H1 (cell line): ENCODE data around the gene CCDC12. TPM values are rescaled to one million over a fixed set of nuclear protein-coding genes. Genes with fewer than 3 reads are reported as not detected.

Experiments
- CTCF ChIA-PET: fragments of 300-600 bp; sonication (Branson Sonifier 250); formaldehyde crosslinking; loops from one replicate; lab custom pipeline; 2021; ENCODE audit not compliant: partially characterized antibody; lab: Charles Lee
- POLR2A ChIA-PET: fragments of 300-600 bp; sonication (Branson Sonifier 250); formaldehyde crosslinking; loops from one replicate; lab custom pipeline; 2021; ENCODE audit warnings: inconsistent platforms; ENCODE audit not compliant: partially characterized antibody; lab: Charles Lee
- DNase-seq, 2 experiments: peaks; one replicate each; pipeline versions ENCODE4 v3.0.0 to v3.0.0-alpha.2; 2010 to 2022; ENCODE audit warnings: low spot score in 2 of 2, low read depth in 1 of 2, mixed read lengths in 1 of 2
- FAIRE-seq: peaks from 2 replicates; lab custom pipeline; 2011; peaks lifted over from hg19 to GRCh38; lab: Jason Lieb, UNC
- H2AFZ ChIP-seq: 2 replicates; pipeline ENCODE4 v1.8.1; 2012; ENCODE audit warnings: low read length, inconsistent platforms
- H2AK5ac ChIP-seq: 2 replicates; pipeline ENCODE4 v1.6.1; 2013; ENCODE audit warnings: low read depth, low read length
- H2BK120ac ChIP-seq: replicated peaks from 2 replicates; pipeline ENCODE3; 2013; ENCODE audit warnings: low read depth, low read length, inconsistent platforms
- H2BK12ac ChIP-seq: 2 replicates; pipeline ENCODE4 v1.6.1; 2013; ENCODE audit warnings: low read depth, low read length
- H2BK15ac ChIP-seq: 2 replicates; pipeline ENCODE4 v1.6.1; 2013; ENCODE audit warnings: low read length
- H2BK20ac ChIP-seq: 2 replicates; pipeline ENCODE4 v1.6.1; 2013; ENCODE audit warnings: low read length
- H2BK5ac ChIP-seq: 2 replicates; pipeline ENCODE4 v1.6.1; 2013; ENCODE audit warnings: low read depth, low read length
- H3K14ac ChIP-seq: 2 replicates; pipeline ENCODE4 v1.6.1; 2013; ENCODE audit warnings: inconsistent platforms; ENCODE audit not compliant: insufficient read length
- H3K18ac ChIP-seq: 2 replicates; pipeline ENCODE4 v1.6.1; 2013; ENCODE audit warnings: low read length; ENCODE audit errors: extremely low read depth
- H3K23ac ChIP-seq: 2 replicates; pipeline ENCODE4 v1.6.1; 2013; ENCODE audit warnings: inconsistent platforms; ENCODE audit not compliant: insufficient read length
- H3K23me2 ChIP-seq: 2 replicates; pipeline ENCODE4 v1.6.1; 2013; ENCODE audit warnings: low read depth, low read length
- H3K27ac ChIP-seq: 2 replicates; pipeline ENCODE4 v1.6.1; 2011; ENCODE audit warnings: low read depth, low read length, inconsistent platforms
- H3K27me3 ChIP-seq, 4 experiments: replicated peaks in 1 of 4; 1 replicate in 1 of 4; 2 replicates in 3 of 4; pipeline versions ENCODE4 v1.6.1 to v1.8.1; 2011 to 2013; ENCODE audit warnings: low read length in 3 of 4, mild to moderate bottlenecking in 3 of 4, inconsistent platforms in 2 of 4, mixed read lengths in 2 of 4, moderate library complexity in 1 of 4; ENCODE audit not compliant: control insufficient read depth in 3 of 4, insufficient read depth in 3 of 4; ENCODE audit errors: extremely low read depth in 1 of 4
- H3K36me3 ChIP-seq, 4 experiments: 2 replicates each; pipeline versions ENCODE4 v1.6.1 to v1.8.1; 2011 to 2013; ENCODE audit warnings: mild to moderate bottlenecking in 4 of 4, low read length in 3 of 4, moderate library complexity in 2 of 4, control low read depth in 1 of 4, inconsistent platforms in 1 of 4; ENCODE audit not compliant: insufficient read depth in 4 of 4, control insufficient read depth in 2 of 4
- H3K4ac ChIP-seq: replicated peaks from 2 replicates; pipeline ENCODE3; 2013; ENCODE audit warnings: low read length, low read depth, mixed read lengths, inconsistent platforms; ENCODE audit not compliant: insufficient read length
- H3K4me1 ChIP-seq, 4 experiments: replicated peaks in 1 of 4; 1 replicate in 1 of 4; 2 replicates in 3 of 4; pipeline versions ENCODE4 v1.6.1 to v1.8.1; 2011 to 2013; ENCODE audit warnings: low read length in 3 of 4, inconsistent platforms in 2 of 4, mixed read lengths in 1 of 4; ENCODE audit not compliant: insufficient read depth in 4 of 4, control insufficient read depth in 3 of 4
- H3K4me2 ChIP-seq, 2 experiments: 2 replicates each; pipeline versions ENCODE4 v1.6.1 to v1.8.1; 2011 to 2013; ENCODE audit warnings: low read depth in 2 of 2, low read length in 2 of 2, control low read depth in 1 of 2, inconsistent platforms in 1 of 2, mild to moderate bottlenecking in 1 of 2; ENCODE audit not compliant: insufficient read depth in 1 of 2
- H3K4me3 ChIP-seq, 4 experiments: fragments of 200-600, 300-600 bp in 1 of 4; sonication (generic), shearing (Covaris generic), sonication (Bioruptor Twin) in 1 of 4; 2 replicates each; pipeline versions ENCODE4 v1.5.1 to v1.8.1; 2011 to 2016; ENCODE audit warnings: low read length in 4 of 4, low read depth in 3 of 4, control low read depth in 2 of 4, inconsistent platforms in 2 of 4, mild to moderate bottlenecking in 2 of 4, mixed read lengths in 1 of 4, moderate library complexity in 1 of 4; ENCODE audit not compliant: insufficient read depth in 2 of 4; ENCODE audit errors: extremely low read depth in 1 of 4
- H3K56ac ChIP-seq: replicated peaks from 2 replicates; pipeline ENCODE3; 2013; ENCODE audit warnings: low read depth, mild to moderate bottlenecking, mixed read lengths, low read length, inconsistent platforms; ENCODE audit not compliant: insufficient read length
- H3K79me1 ChIP-seq: 2 replicates; pipeline ENCODE4 v1.6.1; 2013; ENCODE audit warnings: low read depth, low read length, control low read depth
- H3K79me2 ChIP-seq, 2 experiments: 2 replicates each; pipeline versions ENCODE4 v1.6.1 to v1.8.1; 2012 to 2013; ENCODE audit warnings: low read length in 2 of 2, mild to moderate bottlenecking in 2 of 2, inconsistent platforms in 1 of 2; ENCODE audit not compliant: insufficient read depth in 2 of 2, control insufficient read depth in 1 of 2
- H3K9ac ChIP-seq, 4 experiments: replicated peaks in 1 of 4; 1 replicate in 1 of 4; 2 replicates in 3 of 4; pipeline versions ENCODE4 v1.6.1 to v1.8.1; 2011 to 2013; ENCODE audit warnings: low read depth in 3 of 4, low read length in 3 of 4, control low read depth in 2 of 4, mild to moderate bottlenecking in 2 of 4, moderate library complexity in 2 of 4, inconsistent platforms in 1 of 4; ENCODE audit errors: extremely low read depth in 1 of 4
- H3K9me3 ChIP-seq, 2 experiments: 2 replicates each; pipeline versions ENCODE4 v1.6.1 to v1.8.1; 2012 to 2013; ENCODE audit warnings: mild to moderate bottlenecking in 2 of 2, moderate library complexity in 2 of 2, control low read depth in 1 of 2, inconsistent platforms in 1 of 2, low read depth in 1 of 2, low read length in 1 of 2, mixed read lengths in 1 of 2; ENCODE audit not compliant: insufficient read depth in 2 of 2
- H4K20me1 ChIP-seq, 2 experiments: replicated peaks in 1 of 2; 2 replicates each; pipeline versions ENCODE3 to v1.8.1; 2011 to 2013; ENCODE audit warnings: inconsistent platforms in 2 of 2, low read length in 2 of 2, mild to moderate bottlenecking in 1 of 2; ENCODE audit not compliant: insufficient read depth in 2 of 2, control insufficient read depth in 1 of 2
- H4K5ac ChIP-seq: 2 replicates; pipeline ENCODE4 v1.6.1; 2013; ENCODE audit warnings: low read length, low read depth, mixed read lengths, inconsistent platforms; ENCODE audit not compliant: insufficient read length
- H4K8ac ChIP-seq: 2 replicates; pipeline ENCODE4 v1.8.0; 2013; ENCODE audit warnings: mild to moderate bottlenecking, moderate library complexity, low read length, inconsistent platforms; ENCODE audit not compliant: insufficient read depth; ENCODE audit errors: extremely low read depth
- H4K91ac ChIP-seq: replicated peaks from 2 replicates; pipeline ENCODE3; 2013; ENCODE audit warnings: low read length, mixed read lengths, inconsistent platforms; ENCODE audit not compliant: insufficient read length
- ASH2L ChIP-seq: fragments of 200-600, 300-600 bp; sonication (generic); IDR thresholded peaks from one replicate; pipeline ENCODE4 v1.7.1; 2017; ENCODE audit warnings: low read length
- EGR1 ChIP-seq: IDR thresholded peaks from 2 replicates; pipeline ENCODE4 v1.6.1; 2011; ENCODE audit warnings: low read depth, low read length, borderline replicate concordance
- PHF8 ChIP-seq: fragments of 200-600 bp; sonication (generic); conservative IDR thresholded peaks from 2 replicates; pipeline ENCODE4 v1.7.1; 2012; ENCODE audit warnings: low read depth, mild to moderate bottlenecking, inconsistent platforms, low read length, moderate library complexity
- POLR2A ChIP-seq, 2 experiments: IDR thresholded peaks; 1 replicate in 1 of 2; 2 replicates in 1 of 2; pipeline ENCODE4 v1.6.1; 2011; ENCODE audit warnings: low read depth in 2 of 2, low read length in 2 of 2, mild to moderate bottlenecking in 2 of 2; ENCODE audit errors: control extremely low read depth in 1 of 2
- RBBP5 ChIP-seq: IDR thresholded peaks from 2 replicates; pipeline ENCODE4 v1.7.1; 2012; ENCODE audit warnings: low read depth, mild to moderate bottlenecking, inconsistent platforms, low read length, moderate library complexity, borderline replicate concordance
- RFX5 ChIP-seq: IDR thresholded peaks from 2 replicates; pipeline ENCODE4 v1.6.1; 2011; ENCODE audit warnings: low read depth, low read length, improper control_type of control experiment, borderline replicate concordance
- SRF ChIP-seq: IDR thresholded peaks from 2 replicates; pipeline ENCODE4 v1.6.1; 2011; ENCODE audit warnings: mild to moderate bottlenecking, low read depth, low read length, moderate library complexity
- TAF7 ChIP-seq: optimal IDR thresholded peaks from 2 replicates; pipeline ENCODE3; 2011; ENCODE audit warnings: low read depth, mild to moderate bottlenecking, inconsistent platforms, low read length, moderate library complexity, borderline replicate concordance
- WGBS, 2 experiments: shearing (Covaris generic) in 1 of 2; methylation state at CpG; one replicate each; pipeline versions ENCODE4 v1.1.6 to v1.1.7; 2013 to 2015; ENCODE audit warnings: low lambda C conversion rate in 2 of 2, mixed read lengths in 2 of 2, inconsistent platforms in 1 of 2, low coverage in 1 of 2, missing lambda C conversion rate in 1 of 2; ENCODE audit not compliant: insufficient replicate concordance in 2 of 2, insufficient coverage in 1 of 2, insufficient read length in 1 of 2; ENCODE audit errors: extremely low coverage in 1 of 2, missing lambda C conversion rate in 1 of 2; 5-methylcytosine and 5-hydroxymethylcytosine counted together
- polyA plus RNA-seq, 7 experiments: library from polyadenylated mRNA; depleted of rRNA in 3 of 7; stranded (reverse) in 5 of 7; unstranded in 2 of 7; fragments of >200 nt in 5 of 7; fragments of 200-250 nt in 2 of 7; gene quantifications; 1 replicate in 5 of 7; 2 replicates in 1 of 7; 4 replicates in 1 of 7; pipeline versions ENCODE4 v1.2.1 to v1.2.3, GENCODE V29; 2011 to 2013; ENCODE audit warnings: missing spikeins in 2 of 7, mixed read lengths in 2 of 7
- total RNA-seq: library from RNA; stranded (reverse); fragmentation: NEBNext Ultra II Directional; extraction: Animal tissue kit (Norgen Biotek cat#: 25700); gene quantifications from 2 replicates; pipeline ENCODE4 v1.2.1, GENCODE V29; 2021
- TF ChIP-seq, protein P1 (sequence below): IDR thresholded peaks from 2 replicates; pipeline ENCODE4 v1.6.1; 2012; ENCODE audit warnings: inconsistent platforms

The CCDC12 gene
- total and polyA plus RNA-seq, 2 of the 8 experiments (the other 6 are each of a cell fraction or from before 2014, with no cell fraction given), result 29.5 to 41.3 TPM

DNA sequence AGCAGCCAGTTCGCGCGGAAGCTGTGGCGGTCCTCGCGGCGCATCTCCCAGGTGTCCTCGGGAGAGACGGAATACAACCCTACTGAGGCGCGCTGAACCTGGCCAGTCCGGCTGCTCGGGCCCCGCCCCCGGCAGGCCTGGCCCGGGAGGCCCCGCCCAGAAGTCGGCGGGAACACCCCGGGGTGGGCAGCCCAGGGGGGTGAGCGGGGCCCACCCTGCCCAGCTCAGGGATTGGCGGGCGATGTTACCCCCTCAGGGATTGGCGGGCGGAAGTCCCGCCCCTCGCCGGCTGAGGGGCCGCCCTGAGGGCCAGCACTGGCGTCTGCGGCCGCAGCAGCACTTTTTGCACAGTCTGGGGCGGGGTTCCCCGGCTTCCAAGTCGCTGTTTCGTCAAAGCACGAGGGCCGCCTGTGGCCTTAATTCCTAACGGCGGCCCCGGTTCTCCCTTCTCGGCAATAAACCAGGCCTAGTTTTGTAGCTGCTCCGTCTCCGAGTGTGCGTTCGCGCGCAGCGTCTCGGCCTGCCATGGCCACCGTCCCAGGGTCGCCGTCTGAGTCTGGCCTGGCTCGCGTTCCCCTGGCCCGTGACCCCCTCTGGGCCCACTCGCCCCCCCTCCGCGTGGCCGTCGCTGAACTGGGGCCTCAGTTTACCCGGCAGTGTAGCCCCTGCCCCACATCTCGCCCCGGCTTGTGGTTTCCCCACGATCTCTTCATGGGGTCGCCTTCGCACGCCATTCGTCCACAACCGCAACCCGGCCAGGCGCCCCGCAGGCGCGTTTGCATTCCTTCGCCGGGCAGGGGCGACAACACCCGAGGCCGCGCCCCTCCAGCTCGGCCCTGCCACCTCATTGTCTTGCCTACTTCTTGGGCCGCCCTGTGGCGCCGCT lies 32.9 kb upstream of the CCDC12 start:
- H3K9ac ChIP-seq, result peak overlapping the region in 3 of 4 experiments; percentile 52 to 86 (median 81); a peak in 6 of 7 replicates
- TF ChIP-seq TAF7, result peak; percentile 38
- TF ChIP-seq POLR2A (IDR thresholded peaks at IDR 0.05; ENCODE audit: control extremely low read depth in 1 of 2, low read depth in 2 of 2, low read length in 2 of 2), result peak in 1 of 2 experiments; percentile 71; a peak in 2 of 3 replicates
- TF ChIP-seq SRF, result no peak
- TF ChIP-seq, protein P1, sequence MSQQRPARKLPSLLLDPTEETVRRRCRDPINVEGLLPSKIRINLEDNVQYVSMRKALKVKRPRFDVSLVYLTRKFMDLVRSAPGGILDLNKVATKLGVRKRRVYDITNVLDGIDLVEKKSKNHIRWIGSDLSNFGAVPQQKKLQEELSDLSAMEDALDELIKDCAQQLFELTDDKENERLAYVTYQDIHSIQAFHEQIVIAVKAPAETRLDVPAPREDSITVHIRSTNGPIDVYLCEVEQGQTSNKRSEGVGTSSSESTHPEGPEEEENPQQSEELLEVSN, result peak; percentile 21; the same call in 1 of the 2 replicates
- 0 out of 2 replicates have a peak, but pooled peaks have one; percentile 23 for TF ChIP-seq EGR1
- peak; percentile 81 for TF ChIP-seq PHF8
- TF ChIP-seq RFX5, result no peak
- TF ChIP-seq ASH2L, result peak; percentile 58
- TF ChIP-seq RBBP5, result peak; percentile 60; the same call in 1 of the 2 replicates

More for the DNA sequence above, 32.9 kb upstream of the CCDC12 start:
- peaks cover 4 to 20% (median 12%) of the 10 kb centered on the region in 4 experiments; a peak in 6 of 8 replicates for H3K36me3 ChIP-seq
- H4K20me1 ChIP-seq, result peaks cover 0 to 2% of the 10 kb centered on the region in 2 experiments
- H2BK15ac ChIP-seq, result no peak overlapping the region
- no peaks in the 10 kb centered on the region for H3K27me3 ChIP-seq
- H3K23me2 ChIP-seq, result peaks cover 3% of the 10 kb centered on the region; the same call in 1 of the 2 replicates
- no peak overlapping the region for H3K23ac ChIP-seq
- H3K9me3 ChIP-seq, result no peaks in the 10 kb centered on the region
- peak overlapping the region; percentile 87 for H4K91ac ChIP-seq
- H3K14ac ChIP-seq, result no peak overlapping the region
- H4K5ac ChIP-seq, result peak overlapping the region; percentile 75
- no peak overlapping the region for H2BK20ac ChIP-seq
- no peak overlapping the region for H3K56ac ChIP-seq
- H3K4me2 ChIP-seq, result peak overlapping the region; percentile 74 to 80
- peak overlapping the region; percentile 17 for H3K4ac ChIP-seq
- peak overlapping the region; percentile 33 for H2BK120ac ChIP-seq
- H3K4me1 ChIP-seq, result peaks cover 0 to 9% (median 5%) of the 10 kb centered on the region in 4 experiments; a peak in 5 of 7 replicates
- ChIA-PET CTCF (interaction anchor here (0.6 to 14.2 kb wide), 6 partner anchors 9 to 315 kb away, joined by 3 to 130 read pairs (median 4); partner anchors contain the start of genes CCDC12 and NBEAL2), POLR2A (interaction anchor here (0.6 to 2.2 kb wide), 24 partner anchors 10 to 524 kb away, joined by 3 to 15 read pairs (median 4); partner anchors contain the start of genes CCDC12, KLHL18, NBEAL2 and PTPN23)
- H3K27ac ChIP-seq, result peak overlapping the region; percentile 95
- H2BK5ac ChIP-seq, result peak overlapping the region; percentile 91
- no peak for FAIRE-seq
- H3K4me3 ChIP-seq, result peak overlapping the region; percentile 34 to 63 (median 44); a peak in 7 of 8 replicates
- H4K8ac ChIP-seq, result peak overlapping the region; percentile 98
- H3K18ac ChIP-seq, result peak overlapping the region; percentile 78
- H3K79me2 ChIP-seq, result no peaks in the 10 kb centered on the region
- H2AFZ ChIP-seq, result no peak overlapping the region; the same call in 1 of the 2 replicates
- 0 out of 2 replicates have a peak overlapping the region, but pooled peaks have one; percentile 44 for H2BK12ac ChIP-seq
- peak; percentile 73 to 83 for DNase-seq
- no peaks in the 10 kb centered on the region; the same call in 1 of the 2 replicates for H3K79me1 ChIP-seq
- no peak overlapping the region for H2AK5ac ChIP-seq
- WGBS, 2 experiments, result 49% methylated on average over 49 of the region's 85 CpGs; no CpG with 5 or more reads in 1 of the 2 experiments
